Loucy (cell line): ENCODE measurements around the gene INSYN2B.

Experiments
- EZH2phosphoT487 ChIP-seq: fragments of 200-600 bp; IDR thresholded peaks from 2 replicates; pipeline ENCODE4 v1.6.1; 2018; ENCODE audit warnings: antibody characterized with exemption, mild to moderate bottlenecking, moderate library complexity, borderline replicate concordance
- TF ChIP-seq, protein P1 (sequence below): fragments of 200-600 bp; sonication (generic); conservative IDR thresholded peaks from 2 replicates; pipeline ENCODE4 v1.5.1; 2014; ENCODE audit warnings: mild to moderate bottlenecking, antibody characterized with exemption, low read length

DNA sequence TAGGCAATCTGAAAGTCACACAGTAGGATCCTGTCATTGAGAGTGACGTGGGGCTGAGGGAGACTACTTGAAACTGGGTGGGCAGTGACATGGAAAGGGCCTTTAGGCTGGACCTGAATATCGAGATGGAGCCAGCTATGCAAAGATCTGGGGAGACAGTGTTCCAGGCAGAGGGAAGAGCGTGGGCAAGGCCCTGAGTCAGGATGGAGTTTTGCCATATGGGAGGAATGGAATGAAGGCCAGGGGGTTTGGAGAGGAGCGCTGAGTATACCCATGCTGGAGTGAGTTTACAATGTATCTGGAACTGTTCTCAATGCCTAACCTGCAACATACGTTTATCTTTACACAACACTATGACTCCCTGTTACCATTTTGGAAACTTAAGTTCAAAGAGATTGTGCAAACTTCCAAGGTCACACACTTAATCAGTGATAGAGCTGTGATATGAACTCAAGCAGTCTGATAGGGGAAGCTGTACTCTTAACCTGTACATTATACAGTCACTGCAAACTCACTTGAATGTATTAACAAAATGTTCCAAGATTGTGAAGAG lies 33.5 kb downstream of the INSYN2B start:
- TF ChIP-seq, protein P1, sequence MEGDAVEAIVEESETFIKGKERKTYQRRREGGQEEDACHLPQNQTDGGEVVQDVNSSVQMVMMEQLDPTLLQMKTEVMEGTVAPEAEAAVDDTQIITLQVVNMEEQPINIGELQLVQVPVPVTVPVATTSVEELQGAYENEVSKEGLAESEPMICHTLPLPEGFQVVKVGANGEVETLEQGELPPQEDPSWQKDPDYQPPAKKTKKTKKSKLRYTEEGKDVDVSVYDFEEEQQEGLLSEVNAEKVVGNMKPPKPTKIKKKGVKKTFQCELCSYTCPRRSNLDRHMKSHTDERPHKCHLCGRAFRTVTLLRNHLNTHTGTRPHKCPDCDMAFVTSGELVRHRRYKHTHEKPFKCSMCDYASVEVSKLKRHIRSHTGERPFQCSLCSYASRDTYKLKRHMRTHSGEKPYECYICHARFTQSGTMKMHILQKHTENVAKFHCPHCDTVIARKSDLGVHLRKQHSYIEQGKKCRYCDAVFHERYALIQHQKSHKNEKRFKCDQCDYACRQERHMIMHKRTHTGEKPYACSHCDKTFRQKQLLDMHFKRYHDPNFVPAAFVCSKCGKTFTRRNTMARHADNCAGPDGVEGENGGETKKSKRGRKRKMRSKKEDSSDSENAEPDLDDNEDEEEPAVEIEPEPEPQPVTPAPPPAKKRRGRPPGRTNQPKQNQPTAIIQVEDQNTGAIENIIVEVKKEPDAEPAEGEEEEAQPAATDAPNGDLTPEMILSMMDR, result no peak
- no peak for TF ChIP-seq EZH2phosphoT487
